GM21528 (cell line): ENCODE measurements around the gene TRAF4.
"Not testable (repeated sequence)": the region's sequence is repeated elsewhere in the genome, so short reads cannot be mapped to it uniquely, and the experiment has no call there.

ENCODE experiments used
- ATAC-seq: cut with Tn5 transposase; IDR thresholded peaks from one replicate; pipeline ENCODE4 v1.9.1; 2021; ENCODE audit warnings: mild to moderate bottlenecking, moderate library complexity; ENCODE audit not compliant: unreplicated experiment, low FRiP score

The TRAF4 gene

DNA sequence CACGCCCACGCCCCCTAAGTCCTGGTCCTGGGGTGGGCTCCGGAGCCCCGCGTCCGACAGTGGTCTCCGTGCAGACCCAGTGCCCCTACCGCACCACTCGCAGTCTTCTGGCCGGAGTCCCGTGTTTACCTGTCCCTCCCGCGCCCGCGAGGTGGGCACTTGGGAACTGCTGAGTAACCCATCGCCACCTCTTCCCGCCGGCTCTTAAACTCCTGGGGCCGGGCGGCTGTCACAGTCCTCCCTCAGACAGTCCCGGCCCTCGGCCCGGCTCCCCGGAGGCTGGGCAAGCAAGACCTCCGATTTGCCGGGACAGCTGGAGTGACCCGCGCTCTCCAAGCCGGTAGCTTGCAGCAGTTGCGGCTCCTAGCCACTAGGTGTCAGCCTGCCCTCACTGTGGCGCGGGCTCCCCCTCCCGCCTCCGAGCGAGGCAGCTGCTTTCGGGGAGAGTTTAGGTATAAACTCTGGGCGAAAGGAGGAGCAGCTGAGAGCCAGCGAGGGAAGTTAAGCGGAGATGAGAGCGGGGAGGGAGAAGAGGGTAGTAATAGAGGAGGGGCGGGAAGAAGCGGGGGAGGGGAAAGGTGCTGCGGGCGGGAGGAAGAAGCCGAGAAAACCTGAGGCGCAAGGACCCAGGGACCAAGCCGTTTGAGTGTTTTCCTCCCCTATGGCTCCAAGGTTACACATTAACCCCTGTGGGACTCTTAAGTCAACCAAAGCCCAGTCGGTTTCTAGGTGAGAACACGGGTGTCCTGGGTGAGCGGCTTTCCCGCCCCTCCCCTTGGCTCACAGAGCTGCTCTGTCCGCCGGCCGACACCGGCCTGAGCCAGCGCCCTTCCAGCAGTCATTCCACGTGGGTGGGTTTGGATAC lies 17.0 kb upstream of the TRAF4 start:
- peak; percentile 42 for ATAC-seq

DNA sequence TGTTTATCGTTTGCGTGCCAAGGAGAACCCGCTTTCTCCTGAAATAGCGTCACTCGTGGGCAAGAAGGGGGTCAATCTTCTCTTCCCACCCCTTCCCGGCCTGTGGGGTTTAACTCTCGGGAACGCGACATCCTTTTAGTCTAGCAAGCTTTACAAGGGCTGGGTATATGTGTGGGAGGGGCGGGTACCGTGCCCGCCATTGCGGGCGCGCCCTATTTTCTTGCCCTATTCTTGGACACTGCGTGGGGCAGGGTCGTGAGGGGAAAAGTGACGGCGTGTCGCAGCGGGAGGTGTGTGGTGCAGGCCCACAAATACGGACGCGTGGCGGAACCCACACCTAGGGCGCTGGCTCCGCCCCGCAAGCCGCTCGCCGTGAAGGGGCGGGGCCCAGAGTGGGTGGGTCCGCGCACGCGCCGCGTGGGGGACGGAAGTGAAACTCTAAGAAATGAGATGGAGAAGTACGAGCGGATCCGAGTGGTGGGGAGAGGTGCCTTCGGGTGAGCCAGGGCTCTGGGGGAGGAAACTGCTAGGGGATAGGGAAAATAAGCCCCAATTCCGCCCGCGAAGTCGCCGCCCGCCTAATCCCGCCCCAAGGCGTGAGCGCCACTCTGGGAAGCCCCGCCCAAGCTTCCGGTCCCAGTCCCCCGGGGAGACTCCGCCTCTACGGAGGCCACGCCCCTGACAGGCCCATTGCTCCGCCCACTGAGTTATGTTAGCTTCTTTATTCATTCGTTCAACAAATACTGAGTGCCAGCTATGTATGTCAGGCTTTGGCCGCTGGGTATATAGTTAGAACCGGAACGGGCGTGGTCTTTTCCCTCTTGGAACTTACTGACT lies 15.2 kb upstream of the TRAF4 start, which contains the start of gene NEK8:
Gene NEK8, plus strand, starts transcription at position 425 of the 837 bp plus-strand sequence. Its CDS starts 26 bp downstream, at position 451.
- peak; percentile 41 for ATAC-seq

DNA sequence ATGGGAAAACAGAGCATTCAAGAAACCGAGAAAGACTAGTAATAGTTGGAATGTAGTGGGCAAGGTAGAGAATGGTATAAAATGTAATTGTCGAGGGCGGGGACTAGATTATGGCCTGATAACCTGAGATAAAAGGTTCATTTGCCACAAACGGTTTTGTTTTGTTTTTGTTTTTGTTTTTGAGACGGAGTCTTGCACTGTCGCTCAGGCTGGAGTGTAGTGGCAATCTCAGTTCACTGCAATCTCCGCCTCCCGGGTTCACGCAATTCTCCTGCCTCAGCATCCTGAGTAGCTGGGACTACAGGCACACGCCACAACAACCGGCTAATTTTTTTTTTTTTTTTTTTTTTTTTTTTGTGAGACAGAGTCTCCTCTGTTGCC lies 13.9 kb upstream of the TRAF4 start:
- no peak for ATAC-seq

DNA sequence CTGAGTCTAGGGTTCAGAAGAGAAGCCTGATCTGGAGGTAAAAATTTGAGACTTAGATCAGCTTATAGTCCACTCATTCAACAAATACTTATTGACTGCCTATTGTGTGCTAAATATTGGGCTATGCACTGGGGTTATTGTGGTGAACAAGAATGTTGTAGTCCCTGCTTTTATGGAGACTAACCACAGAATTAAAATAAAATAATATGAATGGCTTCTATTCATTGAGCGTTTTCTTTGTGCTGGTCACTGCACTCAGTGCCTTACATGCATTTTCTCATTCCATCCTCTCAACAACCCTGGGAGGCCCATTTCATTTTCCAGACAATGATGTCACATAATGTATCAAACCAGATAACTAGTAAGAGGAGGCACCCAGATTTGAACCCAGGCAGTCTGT lies 10.5 kb upstream of the TRAF4 start:
- ATAC-seq, result no peak

DNA sequence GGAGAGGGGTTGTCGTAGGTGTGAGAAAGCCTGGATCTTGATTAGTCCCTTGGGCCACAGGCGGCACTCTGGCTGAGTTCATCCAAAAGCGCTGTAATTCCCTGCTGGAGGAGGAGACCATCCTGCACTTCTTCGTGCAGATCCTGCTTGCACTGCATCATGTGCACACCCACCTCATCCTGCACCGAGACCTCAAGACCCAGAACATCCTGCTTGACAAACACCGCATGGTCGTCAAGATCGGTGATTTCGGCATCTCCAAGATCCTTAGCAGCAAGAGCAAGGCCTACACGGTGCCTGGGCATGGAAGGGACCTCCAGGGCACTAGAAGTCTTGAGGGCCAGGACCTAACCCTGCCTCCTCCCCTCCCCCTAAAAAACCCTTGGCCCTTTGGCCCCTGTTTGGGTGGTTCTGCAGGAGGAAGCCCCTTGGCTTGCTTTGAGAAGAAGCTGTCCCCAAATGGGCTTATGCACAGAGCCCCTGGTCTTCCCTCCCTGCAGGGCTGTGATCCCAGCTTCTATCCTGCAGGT lies 9.0 kb upstream of the TRAF4 start:
- ATAC-seq, result no peak

DNA sequence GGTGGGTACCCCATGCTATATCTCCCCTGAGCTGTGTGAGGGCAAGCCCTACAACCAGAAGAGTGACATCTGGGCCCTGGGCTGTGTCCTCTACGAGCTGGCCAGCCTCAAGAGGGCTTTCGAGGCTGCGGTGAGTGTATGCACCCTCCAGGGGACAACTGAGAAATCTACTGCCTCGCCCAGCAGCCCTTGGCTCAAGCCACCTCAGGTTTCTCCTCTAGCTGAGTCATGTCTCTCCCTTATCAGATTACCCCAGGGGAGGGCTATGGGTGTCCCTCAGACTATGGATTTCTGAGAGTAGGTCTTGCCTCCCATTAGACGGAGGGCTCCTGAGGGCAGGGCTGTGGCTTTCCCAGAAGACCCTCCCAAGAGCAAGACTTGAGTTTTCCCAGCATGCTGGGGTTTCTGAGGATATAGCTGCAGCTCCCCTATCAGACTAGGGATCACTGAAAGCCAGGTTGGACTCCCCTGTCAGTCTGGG lies 8.5 kb upstream of the TRAF4 start:
- ATAC-seq, result no peak

DNA sequence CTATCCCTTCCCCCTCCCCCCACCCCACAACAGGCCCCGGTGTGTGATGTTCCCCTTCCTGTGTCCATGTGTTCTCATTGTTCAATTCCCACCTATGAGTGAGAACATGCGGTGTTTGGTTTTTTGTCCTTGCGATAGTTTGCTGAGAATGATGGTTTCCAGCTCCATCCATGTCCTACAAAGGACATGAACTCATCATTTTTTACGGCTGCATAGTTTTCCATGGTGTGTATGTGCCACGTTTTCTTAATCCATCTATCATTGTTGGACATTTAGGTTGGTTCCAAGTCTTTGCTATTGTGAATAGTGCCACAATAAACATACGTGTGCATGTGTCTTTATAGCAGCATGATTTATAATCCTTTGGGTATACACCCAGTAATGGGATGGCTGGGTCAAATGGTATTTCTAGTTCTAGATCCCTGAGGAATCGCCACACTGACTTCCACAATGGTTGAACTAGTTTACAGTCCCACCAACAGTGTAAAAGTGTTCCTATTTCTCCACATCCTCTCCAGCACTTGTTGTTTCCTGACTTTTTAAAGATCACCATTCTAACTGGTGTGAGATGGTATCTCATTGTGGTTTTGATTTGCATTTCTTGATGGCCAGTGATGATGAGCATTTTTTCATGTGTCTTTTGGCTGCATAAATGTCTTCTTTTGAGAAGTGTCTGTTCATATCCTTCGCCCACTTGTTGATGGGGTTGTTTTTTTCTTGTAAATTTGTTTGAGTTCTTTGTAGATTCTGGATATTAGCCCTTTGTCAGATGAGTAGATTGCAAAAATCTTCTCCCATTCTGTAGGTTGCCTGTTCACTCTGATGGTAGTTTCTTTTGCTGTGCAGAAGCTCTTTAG lies 7.7 kb upstream of the TRAF4 start:
- not testable (repeated sequence) for ATAC-seq

DNA sequence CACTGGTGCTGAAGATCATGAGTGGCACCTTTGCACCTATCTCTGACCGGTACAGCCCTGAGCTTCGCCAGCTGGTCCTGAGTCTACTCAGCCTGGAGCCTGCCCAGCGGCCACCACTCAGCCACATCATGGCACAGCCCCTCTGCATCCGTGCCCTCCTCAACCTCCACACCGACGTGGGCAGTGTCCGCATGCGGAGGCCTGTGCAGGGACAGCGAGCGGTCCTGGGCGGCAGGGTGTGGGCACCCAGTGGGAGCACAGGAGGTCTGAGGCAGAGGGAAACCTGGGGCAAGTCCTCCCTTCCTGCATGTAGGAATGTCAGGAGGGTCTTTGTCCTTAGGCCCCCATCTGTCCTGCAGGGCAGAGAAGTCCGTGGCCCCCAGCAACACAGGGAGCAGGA lies 6.5 kb upstream of the TRAF4 start:
- no peak for ATAC-seq

DNA sequence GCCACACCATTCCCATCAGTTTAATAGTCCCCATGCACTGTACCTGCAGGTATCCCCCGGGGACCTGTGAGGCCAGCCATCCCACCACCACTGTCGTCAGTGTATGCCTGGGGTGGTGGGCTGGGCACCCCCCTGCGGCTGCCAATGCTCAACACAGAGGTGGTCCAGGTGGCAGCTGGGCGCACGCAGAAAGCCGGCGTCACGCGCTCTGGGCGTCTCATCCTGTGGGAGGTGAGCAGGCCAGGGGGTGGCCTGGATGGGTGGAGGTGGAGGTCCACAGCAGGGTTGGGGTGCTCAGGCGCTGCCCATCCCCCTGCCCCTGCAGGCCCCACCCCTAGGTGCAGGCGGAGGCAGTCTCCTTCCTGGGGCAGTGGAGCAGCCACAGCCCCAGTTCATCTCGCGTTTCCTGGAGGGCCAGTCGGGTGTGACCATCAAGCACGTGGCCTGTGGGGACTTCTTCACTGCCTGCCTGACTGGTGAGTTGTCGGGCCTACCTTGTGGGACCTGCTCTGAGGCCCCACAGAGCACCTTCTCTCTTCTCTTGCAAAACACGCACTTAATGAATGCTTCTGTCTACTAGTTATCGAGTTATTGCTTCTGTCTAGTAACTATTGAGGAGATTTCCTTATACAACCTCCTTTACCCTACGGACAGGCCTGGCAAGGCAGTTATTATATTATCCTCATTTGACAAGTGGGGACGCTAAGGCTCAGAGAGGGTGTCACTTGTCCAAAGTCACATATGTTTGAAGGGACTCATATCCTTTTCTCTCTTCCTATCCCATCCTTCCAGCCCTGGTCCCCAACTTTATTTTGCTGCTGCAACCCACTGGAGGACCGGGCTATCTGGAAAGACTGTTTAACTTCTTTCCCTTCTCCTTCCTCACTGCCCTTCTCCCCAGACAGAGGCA lies 5.8 kb upstream of the TRAF4 start:
- peak; percentile 49 for ATAC-seq

DNA sequence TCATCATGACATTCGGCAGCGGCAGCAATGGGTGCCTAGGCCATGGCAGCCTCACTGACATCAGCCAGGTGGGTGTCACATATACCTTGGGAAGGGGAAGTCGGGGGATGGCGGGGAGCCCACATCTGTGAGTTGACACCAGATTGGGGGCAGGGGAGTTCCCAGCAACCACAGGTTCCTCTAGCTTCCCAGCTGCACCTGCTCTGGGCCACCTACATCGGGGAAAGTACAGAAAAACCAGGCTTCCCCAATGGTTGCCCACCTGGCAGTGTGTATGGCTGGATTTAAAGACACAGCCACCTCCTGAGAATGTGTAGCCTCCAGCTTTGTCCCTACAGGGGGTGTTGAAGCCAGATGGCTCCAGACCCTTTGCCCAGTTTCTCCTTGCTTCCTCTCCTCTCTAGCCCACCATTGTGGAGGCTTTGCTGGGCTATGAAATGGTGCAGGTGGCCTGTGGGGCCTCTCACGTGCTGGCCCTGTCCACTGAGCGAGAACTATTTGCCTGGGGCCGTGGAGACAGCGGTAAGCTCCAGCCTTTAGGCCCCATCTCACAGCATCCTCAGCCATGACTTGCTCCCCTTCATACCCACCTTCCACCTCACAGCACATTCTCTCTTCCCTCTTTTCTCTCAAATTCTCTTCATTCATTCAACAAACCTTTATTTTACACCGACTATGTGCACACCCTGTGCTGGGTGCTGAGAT lies 5.0 kb upstream of the TRAF4 start:
- ATAC-seq, result peak; percentile 31

DNA sequence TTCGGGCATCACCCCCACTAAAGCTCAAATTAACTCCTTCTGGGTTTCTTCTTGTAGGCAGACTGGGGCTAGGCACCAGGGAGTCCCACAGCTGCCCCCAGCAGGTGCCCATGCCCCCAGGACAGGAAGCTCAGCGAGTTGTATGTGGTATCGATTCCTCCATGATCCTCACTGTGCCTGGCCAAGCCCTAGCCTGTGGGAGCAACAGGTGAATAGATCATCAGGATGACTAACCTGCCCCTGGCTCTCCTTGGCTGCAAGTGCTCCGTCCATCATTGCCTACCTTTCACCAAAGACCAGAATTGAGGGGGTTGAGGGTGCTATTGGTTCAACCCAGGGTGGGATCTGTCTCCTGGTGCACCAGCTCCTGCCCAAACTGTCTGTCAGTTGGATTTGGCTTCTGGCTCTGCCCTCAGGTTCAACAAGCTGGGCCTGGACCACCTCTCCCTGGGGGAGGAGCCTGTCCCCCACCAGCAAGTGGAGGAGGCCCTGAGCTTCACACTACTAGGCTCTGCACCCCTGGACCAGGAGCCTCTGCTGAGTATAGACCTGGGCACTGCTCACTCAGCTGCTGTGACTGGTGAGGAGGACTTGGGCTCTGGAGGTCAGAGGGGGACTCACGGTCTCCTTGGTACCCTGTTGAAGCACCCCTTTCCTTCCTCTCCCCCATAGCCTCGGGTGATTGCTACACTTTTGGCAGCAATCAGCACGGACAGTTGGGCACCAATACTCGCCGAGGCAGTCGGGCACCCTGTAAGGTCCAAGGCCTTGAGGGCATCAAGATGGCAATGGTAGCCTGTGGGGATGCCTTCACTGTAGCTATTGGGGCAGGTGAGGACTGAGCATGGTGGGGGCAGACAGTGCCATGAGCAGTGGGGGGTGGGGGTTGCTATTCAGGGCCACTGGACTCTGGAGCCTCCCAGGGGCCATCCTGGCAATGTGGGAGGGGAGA lies 3.1 kb upstream of the TRAF4 start:
- no peak for ATAC-seq

DNA sequence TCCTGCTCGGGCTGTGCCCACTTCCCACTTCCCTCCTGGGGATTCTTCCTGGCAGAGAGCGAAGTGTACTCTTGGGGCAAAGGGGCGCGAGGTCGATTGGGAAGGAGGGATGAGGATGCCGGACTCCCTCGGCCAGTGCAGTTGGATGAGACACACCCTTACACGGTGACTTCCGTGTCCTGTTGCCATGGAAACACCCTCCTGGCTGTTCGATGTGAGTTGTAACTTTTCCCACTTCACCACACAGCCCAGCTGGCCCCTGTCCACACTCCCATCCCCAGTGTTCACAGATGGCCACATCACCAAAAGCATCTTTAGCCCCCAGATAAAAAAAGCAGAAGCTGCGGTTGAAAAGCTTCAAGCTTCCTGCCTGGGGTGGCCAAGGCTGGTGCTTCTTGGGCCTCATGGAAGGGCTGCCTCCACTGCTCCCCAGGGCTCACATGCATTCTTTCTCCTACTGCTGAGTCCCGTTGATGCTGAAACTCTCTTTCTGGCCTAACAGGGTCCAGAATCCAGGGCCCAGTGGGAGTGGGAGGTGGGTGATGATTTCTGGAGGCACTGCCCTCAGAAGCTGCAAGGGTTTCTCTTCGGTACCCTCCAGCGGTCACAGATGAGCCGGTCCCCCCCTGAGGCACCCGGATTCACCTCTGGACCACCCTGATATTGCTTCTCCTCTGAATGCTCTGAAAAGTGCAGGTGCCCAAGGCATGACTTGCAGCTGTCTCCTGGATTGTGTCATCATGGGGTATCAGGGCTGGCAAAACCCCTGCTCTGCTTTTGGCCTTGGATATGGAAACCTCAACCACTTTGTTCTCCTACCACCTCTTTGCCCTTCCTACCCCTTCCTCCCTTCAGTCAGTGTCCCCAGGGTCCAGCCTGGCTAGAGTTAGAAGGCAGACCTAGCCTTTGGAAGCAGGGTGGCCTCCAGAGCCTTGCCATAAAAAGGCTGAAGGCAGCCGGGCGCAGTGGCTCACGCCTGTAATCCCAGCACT lies 2.2 kb upstream of the TRAF4 start:
- ATAC-seq, result no peak

DNA sequence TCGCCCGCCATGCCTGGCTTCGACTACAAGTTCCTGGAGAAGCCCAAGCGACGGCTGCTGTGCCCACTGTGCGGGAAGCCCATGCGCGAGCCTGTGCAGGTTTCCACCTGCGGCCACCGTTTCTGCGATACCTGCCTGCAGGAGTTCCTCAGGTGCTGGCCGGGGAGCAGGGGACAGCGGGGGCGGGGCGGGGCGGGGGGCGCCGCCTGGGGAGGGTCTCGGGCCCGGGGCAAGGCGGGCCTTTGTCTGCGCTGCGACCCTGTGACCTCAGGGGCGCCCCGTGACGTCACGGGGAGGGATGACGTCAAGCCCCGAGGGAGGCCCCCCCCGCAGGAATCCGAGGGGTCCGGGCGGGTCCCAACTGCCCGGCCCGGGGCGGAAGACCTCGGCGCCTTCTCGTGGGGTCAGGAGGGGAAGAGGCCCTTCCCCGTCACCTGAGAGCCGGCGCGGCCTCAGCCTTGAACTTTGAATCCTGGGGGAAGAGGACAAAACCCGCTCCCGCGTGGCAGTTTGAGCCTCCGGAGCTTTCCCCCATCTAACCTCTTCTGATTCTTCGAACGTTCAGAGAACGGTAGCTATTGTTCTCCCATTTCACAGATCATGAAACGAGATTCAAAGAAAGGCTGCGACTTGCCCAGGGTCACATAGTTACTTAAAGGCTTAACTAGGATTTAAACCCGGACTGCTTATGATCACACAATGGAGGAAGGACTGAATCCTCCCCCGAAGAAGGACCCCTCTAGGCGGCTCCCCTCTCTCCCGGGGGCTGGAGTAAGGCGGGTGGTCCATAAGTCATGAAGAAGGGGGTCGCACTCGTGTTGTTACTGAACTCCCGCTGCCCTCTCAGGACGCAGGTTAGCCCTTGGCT lies 527 bp downstream of the TRAF4 start:
- ATAC-seq, result peak; percentile 24

DNA sequence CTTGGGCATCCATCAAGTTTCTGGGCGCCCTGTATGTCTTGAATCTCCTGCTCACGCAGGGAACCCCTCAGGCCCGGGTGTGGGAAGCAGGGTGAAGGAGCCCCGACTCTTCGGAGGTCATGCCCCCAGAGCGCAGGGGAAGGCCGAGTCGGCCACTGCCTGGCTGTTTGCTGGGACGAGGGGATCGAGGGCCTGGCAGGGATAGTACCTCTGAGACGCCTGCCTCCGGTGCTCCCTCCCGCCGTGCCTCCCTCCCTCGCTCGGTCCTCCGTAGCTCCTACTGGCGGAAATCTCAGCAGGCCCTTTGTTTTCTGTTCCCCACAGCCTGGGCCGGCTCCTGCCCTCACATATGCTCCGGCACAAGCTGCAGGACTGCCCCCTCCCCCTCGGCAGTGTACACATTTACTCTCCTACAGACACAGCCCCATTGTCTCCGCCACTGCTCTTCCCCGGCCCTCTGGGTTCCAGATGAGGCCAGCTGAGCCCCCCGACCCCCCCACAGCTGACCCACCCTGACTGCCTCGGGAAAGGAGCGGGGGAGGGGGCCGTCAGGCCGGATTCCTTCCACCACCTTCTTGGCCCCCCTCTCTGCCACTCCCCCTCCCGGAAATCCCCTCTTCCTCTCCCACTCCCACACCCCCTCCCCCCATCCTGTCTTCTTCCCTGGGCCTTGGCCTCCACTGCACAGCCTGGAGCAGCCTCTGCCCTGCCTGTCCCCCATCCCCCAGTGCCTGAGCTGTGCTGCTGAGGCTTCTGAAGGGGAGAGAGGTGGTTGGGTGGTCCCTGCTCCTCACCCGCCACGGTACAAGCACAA lies 1.4 kb downstream of the TRAF4 start:
- no peak for ATAC-seq
